Measurements from ENCODE around the gene CHST8. TPM values are rescaled to one million over a fixed set of nuclear protein-coding genes. Genes with fewer than 3 reads are reported as not detected.

The CHST8 gene
- total RNA-seq, 1 donor, result not detected

DNA sequence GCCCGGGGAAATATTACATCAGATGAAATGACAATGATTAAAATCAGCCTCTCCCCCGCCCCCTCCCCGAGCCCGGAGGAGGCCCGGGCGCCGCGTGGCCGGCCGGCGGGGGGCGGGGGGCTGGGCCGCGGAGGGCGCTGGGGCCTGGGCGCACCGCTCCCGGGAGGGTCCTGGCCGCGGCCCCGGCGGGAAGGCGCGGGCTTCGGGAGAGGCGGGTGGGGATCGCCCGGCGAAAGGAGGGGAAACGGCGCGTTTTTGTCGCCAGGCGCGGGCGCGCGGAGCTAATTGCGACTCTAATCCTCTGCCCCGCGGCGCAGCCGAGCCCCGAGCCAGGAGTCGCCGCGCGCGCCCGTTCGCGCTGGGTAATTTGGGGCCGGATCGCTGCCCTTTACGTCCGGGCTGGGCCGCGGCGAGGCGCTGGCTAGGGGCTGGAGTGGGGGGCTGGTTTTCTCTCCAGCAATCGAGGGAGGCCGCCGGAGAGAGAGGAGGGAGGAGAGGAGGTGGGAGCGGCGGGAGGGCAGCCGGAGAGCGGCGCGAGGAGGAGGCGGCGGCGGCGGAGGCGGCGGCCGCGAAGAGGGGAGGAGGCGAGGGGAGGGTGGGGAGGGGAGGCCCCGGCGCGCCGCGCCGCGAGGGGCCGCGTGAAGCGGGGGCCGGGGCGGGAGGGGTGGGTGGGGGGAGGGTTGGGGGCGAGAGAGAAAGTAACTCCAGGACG lies 174.6 kb downstream of the CHST8 start, which contains the start of gene KCTD15:
KCTD15 (plus strand) TSS at position 707 of the 712 bp plus-strand sequence. CDS start 3,585 bp downstream, outside the sequence.
- peaks cover 2% of the 10 kb centered on the region for H4K20me1 ChIP-seq (ENCODE audit: insufficient read depth, low read length)
- H3K4me1 ChIP-seq (ENCODE audit: insufficient read depth, low read length), result peaks cover 8% of the 10 kb centered on the region
- no peaks in the 10 kb centered on the region for H3K9me3 ChIP-seq (ENCODE audit: low read depth, low read length)
- H3K27ac ChIP-seq (ENCODE audit: low read depth, low read length), result peak within 1 kb of the TSS; percentile 28
- peak; percentile 92 for DNase-seq (ENCODE audit: insufficient read length, low spot score, missing footprints)
- no peaks in the 10 kb centered on the region for H3K27me3 ChIP-seq (ENCODE audit: insufficient read depth, low read length)
- H3K4me2 ChIP-seq (ENCODE audit: insufficient read depth, low read length), result peak within 1 kb of the TSS; percentile 82
- no peak for TF ChIP-seq CTCF (IDR thresholded peaks at IDR 0.05; ENCODE audit: extremely low read depth, low read depth, low read length)
- peak within 1 kb of the TSS; percentile 59 for H2AFZ ChIP-seq (ENCODE audit: low read length)
- peak within 1 kb of the TSS; percentile 76 for H3K4me3 ChIP-seq (ENCODE audit: insufficient read depth, low read length)
- peaks cover 2% of the 10 kb centered on the region for H3K36me3 ChIP-seq (ENCODE audit: insufficient read depth, low read length)
- H3K79me2 ChIP-seq (ENCODE audit: insufficient read depth, low read length), result no peaks in the 10 kb centered on the region

- peaks cover 5% of the 10 kb centered on the region for H3K36me3 ChIP-seq (ENCODE audit: insufficient read depth, low read length)
- no peaks in the 10 kb centered on the region for H3K27me3 ChIP-seq (ENCODE audit: insufficient read depth, low read length)
- peaks cover 8% of the 10 kb centered on the region for H3K4me1 ChIP-seq (ENCODE audit: insufficient read depth, low read length)
- H3K4me2 ChIP-seq (ENCODE audit: insufficient read depth, low read length), result peak overlapping the region; percentile 82
- no peak overlapping the region for H3K27ac ChIP-seq (ENCODE audit: low read depth, low read length)
- H3K9me3 ChIP-seq (ENCODE audit: low read depth, low read length), result no peaks in the 10 kb centered on the region
- H3K4me3 ChIP-seq (ENCODE audit: insufficient read depth, low read length), result peak overlapping the region; percentile 76
- peaks cover 2% of the 10 kb centered on the region for H4K20me1 ChIP-seq (ENCODE audit: insufficient read depth, low read length)
- peak overlapping the region; percentile 11 for H2AFZ ChIP-seq (ENCODE audit: low read length)
- no peak for TF ChIP-seq CTCF (IDR thresholded peaks at IDR 0.05; ENCODE audit: extremely low read depth, low read depth, low read length)
- DNase-seq (ENCODE audit: insufficient read length, low spot score, missing footprints), result peak; percentile 94
- H3K79me2 ChIP-seq (ENCODE audit: insufficient read depth, low read length), result no peaks in the 10 kb centered on the region
These were observed 176.3 kb downstream of the CHST8 start for GRCh38 chr19:33797802-33798671.

GRCh38 chr19:33798681-33799111 lies 176.9 kb downstream of the CHST8 start:
- TF ChIP-seq CTCF (IDR thresholded peaks at IDR 0.05; ENCODE audit: extremely low read depth, low read depth, low read length), result no peak
- Histone ChIP-seq H3K4me1 (ENCODE audit: insufficient read depth, low read length) (peaks cover 8% of the 10 kb centered on the region), H3K36me3 (ENCODE audit: insufficient read depth, low read length) (peaks cover 5% of the 10 kb centered on the region), H3K4me2 (ENCODE audit: insufficient read depth, low read length) (peak overlapping the region; percentile 82), H3K4me3 (ENCODE audit: insufficient read depth, low read length) (peak overlapping the region; percentile 76), H3K9me3 (ENCODE audit: low read depth, low read length) (no peaks in the 10 kb centered on the region), H3K27ac (ENCODE audit: low read depth, low read length) (no peak overlapping the region), H3K79me2 (ENCODE audit: insufficient read depth, low read length) (no peaks in the 10 kb centered on the region), H4K20me1 (ENCODE audit: insufficient read depth, low read length) (peaks cover 3% of the 10 kb centered on the region), H2AFZ (ENCODE audit: low read length) (peak overlapping the region; percentile 11), H3K27me3 (ENCODE audit: insufficient read depth, low read length) (no peaks in the 10 kb centered on the region)
- DNase-seq (ENCODE audit: insufficient read length, low spot score, missing footprints), result peak; percentile 92

GRCh38 chr19:33799476-33799875 lies 177.7 kb downstream of the CHST8 start:
- Histone ChIP-seq H3K36me3 (ENCODE audit: insufficient read depth, low read length) (peaks cover 8% of the 10 kb centered on the region), H3K79me2 (ENCODE audit: insufficient read depth, low read length) (no peaks in the 10 kb centered on the region), H3K4me2 (ENCODE audit: insufficient read depth, low read length) (no peak overlapping the region)

More at GRCh38 chr19:33799476-33799875, 177.7 kb downstream of the CHST8 start:
- peak; percentile 69 for DNase-seq (ENCODE audit: insufficient read length, low spot score, missing footprints)
- Histone ChIP-seq H3K27me3 (ENCODE audit: insufficient read depth, low read length) (no peaks in the 10 kb centered on the region), H4K20me1 (ENCODE audit: insufficient read depth, low read length) (peaks cover 9% of the 10 kb centered on the region), H3K27ac (ENCODE audit: low read depth, low read length) (no peak overlapping the region), H2AFZ (ENCODE audit: low read length) (no peak overlapping the region), H3K4me1 (ENCODE audit: insufficient read depth, low read length) (peaks cover 6% of the 10 kb centered on the region), H3K9me3 (ENCODE audit: low read depth, low read length) (no peaks in the 10 kb centered on the region), H3K4me3 (ENCODE audit: insufficient read depth, low read length) (no peak overlapping the region)
- TF ChIP-seq CTCF (IDR thresholded peaks at IDR 0.05; ENCODE audit: extremely low read depth, low read depth, low read length), result no peak

Data from osteoblast (primary cell).